ENCODE data around the gene STPG1.
A peak's percentile ranks its signal among the peaks of the same experiment; 100 is the strongest.

Gene STPG1

GRCh38 chr1:24341260-24341659, 72.3 kb downstream of the STPG1 start:
- DNase-seq (ENCODE audit: low read depth in 2 of 2), result no peak

GRCh38 chr1:24340770-24341169, 72.8 kb downstream of the STPG1 start:
- DNase-seq (ENCODE audit: low read depth in 2 of 2), result no peak

GRCh38 chr1:24339996-24340395, 73.6 kb downstream of the STPG1 start:
- no peak for DNase-seq (ENCODE audit: low read depth in 2 of 2)

GRCh38 chr1:24338447-24338846, 75.1 kb downstream of the STPG1 start:
- DNase-seq (ENCODE audit: low read depth in 2 of 2), result no peak

GRCh38 chr1:24337455-24337854, 76.1 kb downstream of the STPG1 start:
- no peak for DNase-seq (ENCODE audit: low read depth in 2 of 2)

- no peak for DNase-seq (ENCODE audit: low read depth in 2 of 2)
Observed at GRCh38 chr1:24336075-24336474, 77.5 kb downstream of the STPG1 start.

- no peak for DNase-seq (ENCODE audit: low read depth in 2 of 2)
Observed at GRCh38 chr1:24331961-24332673, 81.5 kb downstream of the STPG1 start.

GRCh38 chr1:24329797-24330543, 83.6 kb downstream of the STPG1 start:
- no peak for DNase-seq (ENCODE audit: low read depth in 2 of 2)

- DNase-seq (ENCODE audit: low read depth in 2 of 2), result no peak
Observed at GRCh38 chr1:24329331-24329730, 84.3 kb downstream of the STPG1 start.

- DNase-seq (ENCODE audit: low read depth in 2 of 2), result no peak
Observed at GRCh38 chr1:24327891-24328290, 85.7 kb downstream of the STPG1 start.

- no peak for DNase-seq (ENCODE audit: low read depth in 2 of 2)
Observed at GRCh38 chr1:24327486-24327885, 86.1 kb downstream of the STPG1 start.

GRCh38 chr1:24325587-24326449, 87.8 kb downstream of the STPG1 start:
- no peak for DNase-seq (ENCODE audit: low read depth in 2 of 2)

GRCh38 chr1:24324903-24325302, 88.7 kb downstream of the STPG1 start:
- DNase-seq (ENCODE audit: low read depth in 2 of 2), result no peak

- DNase-seq (ENCODE audit: low read depth in 2 of 2), result no peak
Observed at GRCh38 chr1:24323281-24323680, 90.3 kb downstream of the STPG1 start.

- no peak for DNase-seq (ENCODE audit: low read depth in 2 of 2)
Observed at GRCh38 chr1:24322470-24323177, 91.0 kb downstream of the STPG1 start.

GRCh38 chr1:24321697-24322469, 91.7 kb downstream of the STPG1 start:
- peak; percentile 65 to 81 for DNase-seq (ENCODE audit: low read depth in 2 of 2)

- no peak for DNase-seq (ENCODE audit: low read depth in 2 of 2)
Observed at GRCh38 chr1:24321126-24321525, 92.5 kb downstream of the STPG1 start.

- DNase-seq (ENCODE audit: low read depth in 2 of 2), result no peak
Observed at GRCh38 chr1:24319962-24320361, 93.6 kb downstream of the STPG1 start.

GRCh38 chr1:24319312-24319863, 94.2 kb downstream of the STPG1 start, which contains the start of gene GRHL3:
GRHL3 (plus strand) TSS chr1:24319357; CDS start chr1:24319552, 195 bp downstream.
- no peak for DNase-seq (ENCODE audit: low read depth in 2 of 2)

- DNase-seq (ENCODE audit: low read depth in 2 of 2), result no peak
Observed at GRCh38 chr1:24318615-24319311, 94.8 kb downstream of the STPG1 start.

Measured in stimulated activated CD4-positive, alpha-beta T cell treated with anti-CD3 and anti-CD28 coated beads, Interleukin-12 subunit alpha, Interleukin-12 subunit beta, amount 100 ng/mL, for 24 hours (primary cell).